Left ventricle myocardium superior (tissue), 1 donor: ENCODE results near the gene TTC7B. TPM values are rescaled to one million over a fixed set of nuclear protein-coding genes. Genes with fewer than 3 reads are reported as not detected.
A peak's percentile ranks its signal among the peaks of the same experiment; 100 is the strongest.

Experiments used
- ATAC-seq: fragments of 200-7000 bp; cut with Tn5 transposase; one replicate; pipeline ENCODE4 v1.9.1; 2020; ENCODE audit warnings: mild to moderate bottlenecking, moderate library complexity
- DNase-seq: peaks from one replicate; pipeline ENCODE4 v3.0.0-alpha.2; 2020
- intact Hi-C: fragments of 100-400 bp; cut with micrococcal nuclease; formaldehyde crosslinking; loops from one replicate; pipeline ENCODE4 v1.11.0; 2022
- total RNA-seq: library from RNA; stranded (reverse); fragmentation: NEBNext Ultra II Directional; extraction: Animal tissue kit (Norgen Biotek cat#: 25700); gene quantifications from one replicate; pipeline ENCODE4 v1.2.1, GENCODE V29; 2021
- donor health status: DM: no; HTN: yes; CAD: no; lungs with severe emphysema.

Gene TTC7B
- total RNA-seq, 1 donor from 2014 or later: 72.2 TPM

- ATAC-seq (peak; percentile 38), DNase-seq (no peak)
- intact Hi-C loops: no loop called here
These were observed 294.9 kb downstream of the TTC7B start for GRCh38 chr14:90521084-90521929.

- intact Hi-C loops: no loop called here
- ATAC-seq (no peak), DNase-seq (no peak)
These were observed 295.9 kb downstream of the TTC7B start for GRCh38 chr14:90520326-90520725.

GRCh38 chr14:90519262-90519920 lies 296.8 kb downstream of the TTC7B start:
- DNase-seq (no peak), ATAC-seq (no peak)
- intact Hi-C loops: no loop called here

- intact Hi-C loops: no loop called here
- DNase-seq (no peak), ATAC-seq (no peak)
These were observed 297.3 kb downstream of the TTC7B start for GRCh38 chr14:90518941-90519256.

GRCh38 chr14:90518069-90518940 lies 297.9 kb downstream of the TTC7B start:
- DNase-seq (no peak), ATAC-seq (no peak)
- intact Hi-C loops: no loop called here

- DNase-seq (no peak), ATAC-seq (no peak)
- intact Hi-C loops: no loop called here
These were observed 299.0 kb downstream of the TTC7B start for GRCh38 chr14:90517076-90517841.

- intact Hi-C loops: no loop called here
- no peak for ATAC-seq
- DNase-seq: no peak
These were observed 301.7 kb downstream of the TTC7B start for GRCh38 chr14:90514566-90514965.

- DNase-seq: no peak
- intact Hi-C loops: no loop called here
- ATAC-seq: no peak
These were observed 302.2 kb downstream of the TTC7B start for GRCh38 chr14:90514015-90514398.

- intact Hi-C loops: no loop called here
- peak; percentile 93 for DNase-seq
- ATAC-seq: peak; percentile 89
These were observed 302.8 kb downstream of the TTC7B start for GRCh38 chr14:90513161-90514014.

GRCh38 chr14:90512329-90512991 lies 303.8 kb downstream of the TTC7B start:
- peak; percentile 5 for ATAC-seq
- peak; percentile 53 for DNase-seq
- intact Hi-C loops: no loop called here

GRCh38 chr14:90511795-90512328 lies 304.4 kb downstream of the TTC7B start:
- intact Hi-C loops: no loop called here

GRCh38 chr14:90511252-90511651 lies 305.0 kb downstream of the TTC7B start:
- no peak for DNase-seq
- intact Hi-C loops: no loop called here
- ATAC-seq: no peak

More at GRCh38 chr14:90511795-90512328, 304.4 kb downstream of the TTC7B start:
- no peak for ATAC-seq
- no peak for DNase-seq

- DNase-seq: peak; percentile 88
- intact Hi-C loops: no loop called here
- ATAC-seq: peak; percentile 82
These were observed 306.1 kb downstream of the TTC7B start for GRCh38 chr14:90510159-90510558.

- ATAC-seq (no peak), DNase-seq (no peak)
- intact Hi-C loops: no loop called here
These were observed 306.8 kb downstream of the TTC7B start for GRCh38 chr14:90509403-90509802.

- DNase-seq (no peak), ATAC-seq (no peak)
- intact Hi-C loops: no loop called here
These were observed 307.5 kb downstream of the TTC7B start for GRCh38 chr14:90508536-90509254.

- ATAC-seq (no peak), DNase-seq (no peak)
- intact Hi-C loops: no loop called here
These were observed 308.2 kb downstream of the TTC7B start for GRCh38 chr14:90508036-90508435.

GRCh38 chr14:90507428-90507827 lies 308.8 kb downstream of the TTC7B start:
- intact Hi-C loops: no loop called here
- no peak for ATAC-seq
- no peak for DNase-seq
